Measurements from ENCODE around the gene YIPF6.

GRCh38 chrX:68506649-68507048 lies 7.8 kb downstream of the YIPF6 start:
- TF ChIP-seq RFXAP (CRISPR knock-in tag; IDR thresholded peaks at IDR 0.05; ENCODE audit: borderline replicate concordance) (no peak), HINFP (CRISPR knock-in tag; IDR thresholded peaks at IDR 0.05; ENCODE audit: low read depth) (no peak), MED1 (CRISPR knock-in tag; IDR thresholded peaks at IDR 0.05) (no peak), ZBTB1 (CRISPR knock-in tag; IDR thresholded peaks at IDR 0.05; ENCODE audit: borderline replicate concordance) (no peak), HDAC1 (CRISPR knock-in tag; IDR thresholded peaks at IDR 0.05) (no peak), IRF2 (CRISPR knock-in tag; IDR thresholded peaks at IDR 0.05) (no peak), CTCF (CRISPR knock-in tag; IDR thresholded peaks at IDR 0.05) (no peak), ZBTB40 (IDR thresholded peaks at IDR 0.05) (no peak), ZBTB40 (CRISPR knock-in tag; IDR thresholded peaks at IDR 0.05) (no peak), RFX5 (IDR thresholded peaks at IDR 0.05; ENCODE audit: low read depth, low read length) (no peak), REST (IDR thresholded peaks at IDR 0.05; ENCODE audit: borderline replicate concordance in 1 of 2, low read depth in 1 of 2, low read length in 2 of 2) (no peak), SNAPC4 (CRISPR knock-in tag; IDR thresholded peaks at IDR 0.05) (no peak), ZNF614 (CRISPR knock-in tag; IDR thresholded peaks at IDR 0.05; ENCODE audit: borderline replicate concordance) (no peak)

All from HepG2 (cell line).